Measurements from ENCODE around the gene DNAJC15.
"Not testable (repeated sequence)": the region's sequence is repeated elsewhere in the genome, so short reads cannot be mapped to it uniquely, and the experiment has no call there.

- not testable (repeated sequence) for TF ChIP-seq POLR2A (IDR thresholded peaks at IDR 0.05; ENCODE audit: low read length); GATA1 (IDR thresholded peaks at IDR 0.05; ENCODE audit: low read depth, low read length)
These were observed 52.1 kb downstream of the DNAJC15 start for GRCh38 chr13:43075511-43075902.

All from erythroblast (primary cell).